Placental epithelial cell (primary cell): ENCODE data around the gene MYL12B. TPM values are rescaled to one million over a fixed set of nuclear protein-coding genes. Genes with fewer than 3 reads are reported as not detected.

Source experiments
- total RNA-seq: library from RNA; depleted of rRNA; stranded (reverse); fragments of >200 nt; gene quantifications from 2 replicates; pipeline ENCODE4 v1.2.3, GENCODE V29; 2012

MYL12B gene
- total RNA-seq: 238 and 345 TPM in 2 replicates

GRCh38 chr18:3261373-3262233 lies at the start of gene MYL12B:
TSS of gene MYL12B (plus strand) at chr18:3262133. CDS start at chr18:3272899, 10,766 bp downstream.

GRCh38 chr18:3219631-3220335 lies 42.1 kb upstream of the MYL12B start, which contains the start of gene MYOM1:
TSS of gene MYOM1 (minus strand) at chr18:3219968. CDS start at chr18:3215223, 4,745 bp downstream.

DNA sequence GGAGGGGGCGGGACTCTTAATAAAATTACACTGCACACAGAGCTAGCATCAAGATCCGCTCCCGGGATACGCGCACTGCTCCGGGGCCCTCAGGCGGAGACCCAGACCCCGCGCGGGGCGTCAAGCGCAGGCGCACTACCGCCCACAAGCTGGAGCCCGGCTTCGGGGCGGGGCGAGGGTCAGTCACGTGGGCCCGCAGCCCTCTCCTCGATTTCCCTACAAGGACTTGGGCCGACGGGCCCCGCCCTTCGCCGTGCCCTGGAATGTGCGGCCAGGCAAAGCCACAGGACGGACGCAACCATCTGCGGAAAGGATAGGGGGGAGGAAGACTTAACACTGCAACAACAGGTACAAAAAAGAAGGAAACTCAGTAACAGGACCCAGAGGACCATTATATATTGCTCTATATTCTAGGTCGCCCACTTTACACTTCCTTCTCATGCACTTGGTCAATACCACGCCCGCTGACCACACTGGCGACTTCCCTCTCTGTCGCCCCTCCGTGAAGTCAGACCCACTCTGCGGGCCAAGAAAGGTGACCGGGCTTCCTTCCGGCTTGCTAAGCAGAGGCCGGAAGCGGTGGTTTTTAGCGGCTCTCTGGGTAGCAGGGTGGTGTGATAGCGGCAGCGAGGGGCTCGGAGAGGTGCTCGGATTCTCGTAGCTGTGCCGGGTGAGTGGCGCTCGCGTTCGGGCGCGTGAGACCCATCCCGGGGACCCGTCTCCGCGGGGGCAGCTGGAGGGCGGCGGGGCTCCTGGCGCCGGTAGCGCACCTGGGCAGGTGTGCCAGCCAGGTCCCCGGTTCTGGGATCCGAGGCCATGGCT lies 14.5 kb upstream of the MYL12B start, which contains the start of gene MYL12A:
Gene MYL12A (plus strand): TSS at position 562 of the 822 bp plus-strand sequence. CDS start 5,447 bp downstream, outside the sequence.

Other genes starting within 250 kb of the MYL12B start
- 18.1 and 20.3 TPM in 2 replicates for gene LPIN2, start 249.0 kb upstream of the MYL12B start, total RNA-seq
- 0.98 and 1.6 TPM in 2 replicates for gene MYOM1, start 42.2 kb upstream of the MYL12B start, total RNA-seq
- gene MYL12A, start 14.3 kb upstream of the MYL12B start, total RNA-seq: 280 and 290 TPM in 2 replicates
- gene TGIF1, start 188.0 kb downstream of the MYL12B start, total RNA-seq: 140 and 191 TPM in 2 replicates